GM23338 (cell line): Measurements from ENCODE around the gene RPL10A. TPM values are rescaled to one million over a fixed set of nuclear protein-coding genes. Genes with fewer than 3 reads are reported as not detected.

Experiments used
- ATAC-seq: fragments of 200-7000 bp; cut with Tn5 transposase; 3 replicates; pipeline ENCODE4 v1.9.1; 2020
- DNase-seq: peaks from one replicate; pipeline ENCODE4 v3.0.0-alpha.2; 2015; ENCODE audit warnings: low spot score
- H2AFZ ChIP-seq: fragments of 200-600 bp; sonication (generic); 2 replicates; pipeline ENCODE4 v1.8.0; 2016; ENCODE audit warnings: antibody characterized with exemption, mild to moderate bottlenecking, moderate library complexity
- H3F3A ChIP-seq: fragments of 200-600 bp; sonication (generic); replicated peaks from 2 replicates; pipeline ENCODE4 v1.8.0; 2017; ENCODE audit warnings: antibody characterized with exemption, mixed run types, low read depth
- H3K27ac ChIP-seq: fragments of 200-600 bp; sonication (generic); 2 replicates; pipeline ENCODE4 v1.6.1; 2016; ENCODE audit warnings: low read depth
- H3K27me3 ChIP-seq: fragments of 200-600 bp; sonication (generic); 2 replicates; pipeline ENCODE4 v1.8.0; 2016; ENCODE audit warnings: mild to moderate bottlenecking, mixed run types, moderate library complexity; ENCODE audit not compliant: insufficient read depth
- H3K36me3 ChIP-seq: fragments of 200-600 bp; sonication (generic); 2 replicates; pipeline ENCODE4 v1.8.0; 2016; ENCODE audit warnings: mild to moderate bottlenecking; ENCODE audit not compliant: insufficient read depth
- H3K4me1 ChIP-seq: fragments of 200-600 bp; sonication (generic); 2 replicates; pipeline ENCODE4 v1.8.0; 2016; ENCODE audit warnings: mild to moderate bottlenecking, moderate library complexity; ENCODE audit not compliant: insufficient read depth
- H3K4me2 ChIP-seq: fragments of 200-600 bp; sonication (generic); 2 replicates; pipeline ENCODE4 v1.7.1; 2017; ENCODE audit warnings: mixed run types
- H3K4me3 ChIP-seq: fragments of 200-600 bp; sonication (generic); 2 replicates; pipeline ENCODE4 v1.6.1; 2016; ENCODE audit warnings: mixed run types
- H3K79me2 ChIP-seq: fragments of 200-600 bp; sonication (generic); replicated peaks from 2 replicates; pipeline ENCODE4 v1.8.0; 2017; ENCODE audit warnings: mild to moderate bottlenecking; ENCODE audit not compliant: insufficient read depth
- H3K9me2 ChIP-seq: fragments of 200-600 bp; sonication (generic); 2 replicates; pipeline ENCODE4 v1.8.0; 2017; ENCODE audit not compliant: insufficient read depth
- H4K20me1 ChIP-seq: fragments of 200-600 bp; sonication (generic); replicated peaks from 2 replicates; pipeline ENCODE4 v1.8.0; 2017; ENCODE audit warnings: mild to moderate bottlenecking; ENCODE audit not compliant: insufficient read depth
- H3K27ac Mint-ChIP-seq: 2 replicates; pipeline ENCODE4 v1.8.0; 2020; ENCODE audit warnings: inconsistent platforms, mild to moderate bottlenecking, moderate library complexity, mixed read lengths
- H3K27me3 Mint-ChIP-seq: 3 replicates; pipeline ENCODE4 v1.8.0; 2022; ENCODE audit warnings: low read depth, mild to moderate bottlenecking, moderate library complexity, mixed read lengths, inconsistent platforms; ENCODE audit not compliant: insufficient read depth, poor library complexity
- H3K36me3 Mint-ChIP-seq: 3 replicates; pipeline ENCODE4 v1.8.0; 2021; ENCODE audit warnings: low read depth, mild to moderate bottlenecking, inconsistent platforms, moderate library complexity, mixed read lengths
- H3K4me1 Mint-ChIP-seq: 3 replicates; pipeline ENCODE4 v1.8.0; 2020; ENCODE audit warnings: mild to moderate bottlenecking, inconsistent platforms, mixed read lengths
- H3K4me3 Mint-ChIP-seq: 3 replicates; pipeline ENCODE4 v1.8.0; 2021; ENCODE audit warnings: moderate library complexity, mild to moderate bottlenecking, inconsistent platforms, mixed read lengths
- H3K9me3 Mint-ChIP-seq: 3 replicates; pipeline ENCODE4 v1.8.0; 2020; ENCODE audit warnings: moderate library complexity, mild to moderate bottlenecking, inconsistent platforms, mixed read lengths
- CTCF ChIP-seq, 2 experiments: fragments of 200-600 bp in 1 of 2; sonication (generic) in 1 of 2; conservative IDR thresholded peaks; 2 replicates each; pipeline versions ENCODE4 v1.5.1 to v1.6.1; 2016 to 2017; ENCODE audit warnings: antibody characterized with exemption in 2 of 2, low read depth in 2 of 2, mild to moderate bottlenecking in 2 of 2, moderate library complexity in 1 of 2
- POLR2AphosphoS5 ChIP-seq: IDR thresholded peaks from 2 replicates; pipeline ENCODE4 v1.6.1; 2016; ENCODE audit warnings: antibody characterized with exemption, low read depth
- REST ChIP-seq: IDR thresholded peaks from one replicate; pipeline ENCODE4 v1.6.1; 2018; ENCODE audit warnings: antibody characterized with exemption; ENCODE audit not compliant: unreplicated experiment
- ZNF462 ChIP-seq: fragments of 250-450 bp; sonication (Bioruptor Pico); IDR thresholded peaks from 2 replicates; pipeline ENCODE4 v1.5.0; 2020; ENCODE audit warnings: mild to moderate bottlenecking, moderate library complexity
- polyA plus RNA-seq: library from polyadenylated mRNA; unstranded; fragments of >200 nt; fragmentation: Nextera tagmentation; extraction: Ambion mirVana; gene quantifications from 2 replicates; pipeline ENCODE4 v1.2.1, GENCODE V29; 2016
- total RNA-seq: library from RNA; depleted of rRNA; stranded (reverse); fragments of >200 nt; shearing (Covaris generic); gene quantifications from 2 replicates; pipeline ENCODE4 v1.2.3, GENCODE V29; 2014

The RPL10A gene
- total and polyA plus RNA-seq, 2 experiments from 2014 or later, result 730 to 1,297 TPM

GRCh38 chr6:35496841-35497570, 28.8 kb downstream of the RPL10A start, which contains the start of gene TEAD3:
Gene TEAD3 (minus strand): TSS chr6:35497079.
- Histone ChIP-seq H3K9me2 (no peaks in the 10 kb centered on the region), H3K79me2 (peaks cover 41% of the 10 kb centered on the region), H3K4me2 (peak within 1 kb of the TSS; percentile 98), H3K4me1 (peaks cover 58% of the 10 kb centered on the region), H3K27me3 (peaks cover 9% of the 10 kb centered on the region; the same call in 1 of the 2 replicates), H4K20me1 (peaks cover 11% of the 10 kb centered on the region; the same call in 1 of the 2 replicates), H3F3A (peaks cover 11% of the 10 kb centered on the region; the same call in 1 of the 2 replicates), H3K36me3 (no peaks in the 10 kb centered on the region), H2AFZ (no peak within 1 kb of the TSS; the same call in 1 of the 2 replicates), H3K4me3 (peak within 1 kb of the TSS; percentile 88), H3K27ac (peak within 1 kb of the TSS; percentile 94)
- ATAC-seq (peak; percentile 28), DNase-seq (peak; percentile 92)
- H3K36me3 Mint-ChIP-seq, result peaks cover 5% of the 10 kb centered on the region; the same call in 1 of the 3 replicates
- peak within 1 kb of the TSS; percentile 86 for H3K27ac Mint-ChIP-seq
- peaks cover 43% of the 10 kb centered on the region for H3K27me3 Mint-ChIP-seq
- H3K9me3 Mint-ChIP-seq, result no peaks in the 10 kb centered on the region; the same call in 2 of the 3 replicates
- peak within 1 kb of the TSS; percentile 83 for H3K4me3 Mint-ChIP-seq
- peaks cover 61% of the 10 kb centered on the region for H3K4me1 Mint-ChIP-seq
- TF ChIP-seq REST, result no peak
- TF ChIP-seq CTCF (conservative IDR thresholded peaks at IDR 0.05; ENCODE audit: low read depth in 2 of 2), result peak in 1 of 2 experiments; percentile 29; a peak in 2 of 4 replicates
- TF ChIP-seq POLR2AphosphoS5, result no peak
- TF ChIP-seq ZNF462 (CRISPR knock-in tag), result no peak
